Uterus (tissue), 4 donors: Measurements from ENCODE around the gene GPR17. TPM values are rescaled to one million over a fixed set of nuclear protein-coding genes. Genes with fewer than 3 reads are reported as not detected.

Source experiments
- DNase-seq, 2 donors: peaks; one replicate each; pipeline ENCODE4 v3.0.0-alpha.2; 2019 to 2020
- H3K27ac ChIP-seq, 2 donors: fragments of 200-600 bp; sonication (generic); 1 replicate in 1 of 2; 2 replicates in 1 of 2; pipeline ENCODE4 v1.5.1; 2016 to 2018
- H3K27me3 ChIP-seq, 2 donors: fragments of 200-600 bp; sonication (generic); one replicate each; pipeline ENCODE4 v1.5.1; 2018 to 2019; ENCODE audit warnings: control low read depth in 1 of 2
- H3K36me3 ChIP-seq, 2 donors: fragments of 200-600 bp; sonication (generic); one replicate each; pipeline ENCODE4 v1.5.1; 2019; ENCODE audit warnings: control low read depth in 1 of 2
- H3K4me1 ChIP-seq, 2 donors: fragments of 200-600 bp; sonication (generic); one replicate each; pipeline ENCODE4 v1.5.1; 2018 to 2019; ENCODE audit warnings: control low read depth in 1 of 2
- H3K4me3 ChIP-seq, 2 donors: fragments of 200-600 bp; sonication (generic); 1 replicate in 1 of 2; 2 replicates in 1 of 2; pipeline ENCODE4 v1.5.1; 2018 to 2019; ENCODE audit warnings: mild to moderate bottlenecking in 1 of 2
- H3K9me3 ChIP-seq, 2 donors: fragments of 200-600 bp; sonication (generic); one replicate each; pipeline ENCODE4 v1.5.1; 2019; ENCODE audit warnings: control low read depth in 1 of 2
- POLR2A ChIP-seq, 2 donors: fragments of 450-650 bp; IDR thresholded peaks; one replicate each; pipeline ENCODE4 v1.6.1; 2016; ENCODE audit warnings: antibody characterized with exemption in 2 of 2, mild to moderate bottlenecking in 1 of 2, moderate library complexity in 1 of 2
- intact Hi-C: fragments of 100-400 bp; cut with DNase I; formaldehyde crosslinking; loops from one replicate; pipeline ENCODE4 v1.15.1; 2023; ENCODE audit warnings: low total_unique reads
- total RNA-seq, 4 donors: library from RNA; depleted of rRNA in 3 of 4; stranded (reverse); fragments of >200 nt in 3 of 4; gene quantifications; one replicate each; pipeline versions ENCODE4 v1.1.0 to v1.2.4, GENCODE V29; 2014 to 2023
- TF ChIP-seq, protein P1 (sequence below), 4 experiments: fragments of 200-600 bp in 2 of 4; fragments of 450-650 bp in 2 of 4; sonication (generic) in 2 of 4; IDR thresholded peaks; one replicate each; pipeline ENCODE4 v1.5.1; 2016 to 2019; ENCODE audit warnings: antibody characterized with exemption in 4 of 4, mild to moderate bottlenecking in 2 of 4, moderate library complexity in 1 of 4
- donor health status: DM: yes; HTN: yes; CAD: no.

GPR17 gene
- total RNA-seq, 4 donors from 2014 or later: 0.41 TPM; not detected in 3

DNA sequence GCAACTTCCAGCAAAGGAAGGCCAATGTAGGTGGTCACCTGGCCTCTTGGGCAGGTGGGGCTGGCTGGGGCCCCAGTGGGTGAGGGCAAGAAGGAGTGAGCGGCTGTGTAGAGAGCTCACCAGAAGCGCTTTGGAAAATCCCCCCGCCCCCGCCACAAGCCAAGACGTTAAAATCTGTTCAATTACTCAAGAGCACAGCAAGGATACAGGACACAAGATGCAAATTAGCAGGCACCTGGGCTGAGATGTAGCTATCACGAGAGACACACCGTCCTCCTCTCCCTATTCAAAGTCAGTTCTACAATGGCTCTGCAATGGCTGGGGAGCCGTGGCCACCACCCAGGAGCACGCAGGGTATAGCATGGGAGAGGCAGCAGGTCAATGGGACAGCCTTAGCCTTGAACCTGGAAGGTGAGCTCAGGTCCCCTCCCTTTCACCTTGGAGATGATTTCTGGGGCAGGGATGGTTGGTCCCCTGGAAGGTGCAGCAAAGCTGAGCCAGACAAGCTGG, 38.5 kb upstream of the GPR17 start:
- DNase-seq: no peak
- Histone ChIP-seq H3K9me3 (no peaks in the 10 kb centered on the region), H3K27ac (no peak overlapping the region), H3K36me3 (no peaks in the 10 kb centered on the region), H3K4me3 (no peak overlapping the region), H3K27me3 (no peaks in the 10 kb centered on the region), H3K4me1 (no peaks in the 10 kb centered on the region)
- intact Hi-C loops: no loop called here
- TF ChIP-seq POLR2A (IDR thresholded peaks at IDR 0.05): no peak
- TF ChIP-seq, protein P1, sequence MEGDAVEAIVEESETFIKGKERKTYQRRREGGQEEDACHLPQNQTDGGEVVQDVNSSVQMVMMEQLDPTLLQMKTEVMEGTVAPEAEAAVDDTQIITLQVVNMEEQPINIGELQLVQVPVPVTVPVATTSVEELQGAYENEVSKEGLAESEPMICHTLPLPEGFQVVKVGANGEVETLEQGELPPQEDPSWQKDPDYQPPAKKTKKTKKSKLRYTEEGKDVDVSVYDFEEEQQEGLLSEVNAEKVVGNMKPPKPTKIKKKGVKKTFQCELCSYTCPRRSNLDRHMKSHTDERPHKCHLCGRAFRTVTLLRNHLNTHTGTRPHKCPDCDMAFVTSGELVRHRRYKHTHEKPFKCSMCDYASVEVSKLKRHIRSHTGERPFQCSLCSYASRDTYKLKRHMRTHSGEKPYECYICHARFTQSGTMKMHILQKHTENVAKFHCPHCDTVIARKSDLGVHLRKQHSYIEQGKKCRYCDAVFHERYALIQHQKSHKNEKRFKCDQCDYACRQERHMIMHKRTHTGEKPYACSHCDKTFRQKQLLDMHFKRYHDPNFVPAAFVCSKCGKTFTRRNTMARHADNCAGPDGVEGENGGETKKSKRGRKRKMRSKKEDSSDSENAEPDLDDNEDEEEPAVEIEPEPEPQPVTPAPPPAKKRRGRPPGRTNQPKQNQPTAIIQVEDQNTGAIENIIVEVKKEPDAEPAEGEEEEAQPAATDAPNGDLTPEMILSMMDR (IDR thresholded peaks at IDR 0.05): no peak

DNA sequence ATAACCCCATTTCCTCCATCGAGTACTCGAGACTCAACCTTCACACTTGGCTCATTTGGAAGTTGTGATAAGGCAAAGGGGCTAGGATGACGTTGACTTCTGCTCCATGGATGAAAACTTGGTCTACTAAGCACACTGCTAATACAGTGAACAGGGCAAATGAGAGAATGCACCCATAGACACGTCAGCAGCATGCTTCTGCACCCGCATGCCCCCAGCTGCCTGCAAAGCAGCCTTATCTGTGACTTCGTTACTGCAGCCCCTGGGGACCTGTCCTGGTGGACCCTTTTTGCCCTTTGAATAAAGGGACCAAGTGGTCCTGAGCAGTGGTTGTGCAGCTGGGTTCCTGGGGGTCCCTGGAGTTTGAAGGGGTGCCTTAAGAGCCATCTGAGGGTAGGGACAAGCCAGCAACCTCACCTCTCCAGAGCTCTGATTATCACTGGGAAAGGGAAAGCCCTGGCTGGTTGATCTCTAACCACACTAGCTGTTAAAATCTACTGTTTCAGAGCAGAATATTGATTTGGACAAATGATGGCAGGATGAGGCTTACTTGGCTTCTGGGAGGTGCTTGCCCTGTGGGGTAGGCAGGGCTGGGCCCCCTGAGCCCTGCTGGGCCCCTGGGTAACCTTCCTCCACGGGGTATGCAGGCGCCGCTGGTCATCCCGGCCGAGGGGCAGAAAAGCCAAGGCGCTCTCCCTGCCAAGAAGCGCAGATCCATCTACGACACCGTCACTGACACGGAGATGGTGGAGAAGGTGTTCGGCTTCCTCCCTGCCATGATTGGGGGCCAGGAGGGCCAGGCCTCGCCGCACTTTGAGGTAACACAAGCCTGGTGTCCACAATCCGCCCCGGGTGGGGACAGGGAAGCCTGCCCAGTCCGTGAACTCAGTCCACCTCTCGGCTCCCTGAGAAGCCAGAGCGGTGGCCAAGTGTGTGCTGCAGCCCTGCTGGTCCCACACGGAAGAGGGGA, 37.6 kb upstream of the GPR17 start:
- Histone ChIP-seq H3K9me3 (no peaks in the 10 kb centered on the region), H3K27me3 (no peaks in the 10 kb centered on the region), H3K4me1 (no peaks in the 10 kb centered on the region), H3K27ac (no peak overlapping the region), H3K4me3 (no peak overlapping the region), H3K36me3 (no peaks in the 10 kb centered on the region)
- no peak for DNase-seq
- intact Hi-C loops: no loop called here
- TF ChIP-seq, protein P1 (IDR thresholded peaks at IDR 0.05): no peak
- no peak for TF ChIP-seq POLR2A (IDR thresholded peaks at IDR 0.05)

DNA sequence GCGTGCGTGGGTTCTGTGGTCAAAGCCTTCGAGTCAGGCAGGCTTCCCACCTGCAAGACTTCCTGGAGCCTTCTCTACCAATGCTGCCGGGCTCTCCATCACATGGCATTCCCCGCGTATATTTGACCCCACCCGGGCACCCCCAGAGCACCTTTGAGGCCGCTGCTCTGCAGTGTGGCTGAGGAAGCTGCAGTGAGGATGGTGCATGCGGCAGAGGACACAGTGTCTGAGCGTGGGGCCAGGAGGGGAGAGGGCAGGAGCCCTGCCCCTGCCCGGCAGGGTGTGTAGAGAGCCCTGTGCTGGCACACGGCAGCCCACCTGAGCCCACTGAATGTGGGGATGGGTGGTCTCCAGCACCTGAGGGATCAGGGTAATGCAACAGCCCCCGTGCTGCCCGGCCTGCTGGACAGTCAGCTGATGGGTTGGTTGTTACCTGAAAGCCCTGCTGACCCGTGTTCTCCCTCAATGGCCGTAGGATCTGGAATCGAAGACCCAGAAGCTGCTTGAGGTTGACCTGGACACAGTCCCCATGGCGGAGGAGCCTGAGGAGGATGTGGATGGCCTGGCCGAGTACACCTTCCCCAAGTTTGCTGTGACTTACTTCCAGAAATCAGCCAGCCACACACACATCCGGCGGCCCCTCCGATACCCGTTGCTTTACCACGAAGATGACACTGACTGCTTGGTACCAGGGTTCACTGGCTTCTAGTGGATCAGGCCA, 36.8 kb upstream of the GPR17 start:
- H3K27ac ChIP-seq: no peak overlapping the region
- no peaks in the 10 kb centered on the region for H3K27me3 ChIP-seq
- no peaks in the 10 kb centered on the region for H3K36me3 ChIP-seq
- intact Hi-C loops: no loop called here
- H3K4me1 ChIP-seq: no peaks in the 10 kb centered on the region
- TF ChIP-seq POLR2A (IDR thresholded peaks at IDR 0.05): no peak
- TF ChIP-seq, protein P1 (IDR thresholded peaks at IDR 0.05): no peak
- H3K9me3 ChIP-seq: no peaks in the 10 kb centered on the region
- DNase-seq: no peak
- H3K4me3 ChIP-seq: no peak overlapping the region

DNA sequence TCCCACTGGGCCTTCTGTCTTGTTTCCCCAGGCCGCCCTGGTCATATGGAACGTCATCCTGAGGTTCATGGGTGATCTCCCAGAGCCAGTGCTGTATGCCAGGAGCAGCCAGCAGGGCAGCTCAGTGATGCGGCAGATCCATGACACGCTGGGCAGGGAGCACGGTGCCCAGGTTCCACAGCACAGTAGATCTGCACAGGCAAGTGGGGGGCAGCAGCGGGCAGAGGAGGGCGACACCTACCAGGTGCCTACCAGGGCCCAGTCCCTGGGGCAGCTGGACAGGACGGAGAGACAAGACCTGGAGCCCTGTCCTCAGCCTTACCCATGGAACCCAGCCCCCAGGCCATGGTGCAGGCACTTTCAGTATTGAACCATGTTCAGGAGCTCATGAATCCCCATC, 36.1 kb upstream of the GPR17 start:
- TF ChIP-seq, protein P1 (IDR thresholded peaks at IDR 0.05): no peak
- H3K36me3 ChIP-seq: no peaks in the 10 kb centered on the region
- no peak overlapping the region for H3K27ac ChIP-seq
- no peak for DNase-seq
- H3K4me1 ChIP-seq: no peaks in the 10 kb centered on the region
- H3K27me3 ChIP-seq: no peaks in the 10 kb centered on the region
- H3K4me3 ChIP-seq: no peak overlapping the region
- no peaks in the 10 kb centered on the region for H3K9me3 ChIP-seq
- intact Hi-C loops: no loop called here

DNA sequence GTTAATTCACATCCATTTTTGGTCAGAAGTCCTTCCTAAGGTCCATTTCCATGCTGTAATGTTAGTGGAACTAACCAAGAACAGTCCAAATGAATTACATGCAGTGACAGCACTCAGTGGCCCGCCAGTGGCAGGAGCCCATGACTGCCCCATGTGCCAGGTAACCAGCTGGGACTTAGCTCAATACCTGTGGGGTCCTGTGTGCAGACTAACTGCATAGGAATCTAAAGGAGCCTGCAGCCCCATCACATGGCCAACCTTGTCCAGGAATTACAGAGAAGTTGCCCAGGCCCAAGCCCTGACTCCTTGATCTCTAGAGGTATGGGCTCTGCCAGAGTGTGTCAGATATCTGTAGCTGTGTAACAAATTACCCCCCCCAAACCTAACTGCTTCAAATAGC, 35.4 kb upstream of the GPR17 start:
- DNase-seq: peak in 1 of 2 donors; percentile 5
- no peaks in the 10 kb centered on the region for H3K9me3 ChIP-seq
- no peak overlapping the region for H3K27ac ChIP-seq
- intact Hi-C loops: no loop called here
- no peaks in the 10 kb centered on the region for H3K36me3 ChIP-seq
- no peaks in the 10 kb centered on the region for H3K27me3 ChIP-seq
- H3K4me3 ChIP-seq: no peak overlapping the region
- no peak for TF ChIP-seq POLR2A (IDR thresholded peaks at IDR 0.05)
- TF ChIP-seq, protein P1 (IDR thresholded peaks at IDR 0.05): no peak
- H3K4me1 ChIP-seq: no peaks in the 10 kb centered on the region
